ENCODE results near the gene GATAD1.

GATAD1 gene

GRCh38 chr7:92503767-92504166 lies 56.5 kb downstream of the GATAD1 start:
- peaks cover 36% of the 10 kb centered on the region for H3K36me3 ChIP-seq
- H3K4me3 ChIP-seq (ENCODE audit: low read depth, low read length) = no peak overlapping the region
- H3K27ac ChIP-seq = no peak overlapping the region
- no peak for DNase-seq
- no peaks in the 10 kb centered on the region for H3K27me3 ChIP-seq (ENCODE audit: insufficient read depth, low read depth, severe bottlenecking)
- no peak for TF ChIP-seq CTCF (IDR thresholded peaks at IDR 0.05; ENCODE audit: low read depth, low read length)
- H3K9me3 ChIP-seq (ENCODE audit: severe bottlenecking) = no peaks in the 10 kb centered on the region

- no peak overlapping the region for H3K4me3 ChIP-seq (ENCODE audit: low read depth, low read length)
- DNase-seq = no peak
- H3K36me3 ChIP-seq = peaks cover 30% of the 10 kb centered on the region
- no peaks in the 10 kb centered on the region for H3K9me3 ChIP-seq (ENCODE audit: severe bottlenecking)
- TF ChIP-seq CTCF (IDR thresholded peaks at IDR 0.05; ENCODE audit: low read depth, low read length) = no peak
- H3K27me3 ChIP-seq (ENCODE audit: insufficient read depth, low read depth, severe bottlenecking) = no peaks in the 10 kb centered on the region
- H3K27ac ChIP-seq = no peak overlapping the region
These were observed 57.3 kb downstream of the GATAD1 start for GRCh38 chr7:92504563-92504962.

- H3K36me3 ChIP-seq = peaks cover 23% of the 10 kb centered on the region
These were observed 59.1 kb downstream of the GATAD1 start for GRCh38 chr7:92506363-92506762.

GRCh38 chr7:92508946-92509345 lies 61.7 kb downstream of the GATAD1 start:
- H3K9me3 ChIP-seq (ENCODE audit: severe bottlenecking) = no peaks in the 10 kb centered on the region
- DNase-seq = no peak
- peaks cover 29% of the 10 kb centered on the region for H3K36me3 ChIP-seq
- H3K27ac ChIP-seq = no peak overlapping the region
- no peak for TF ChIP-seq CTCF (IDR thresholded peaks at IDR 0.05; ENCODE audit: low read depth, low read length)
- no peak overlapping the region for H3K4me3 ChIP-seq (ENCODE audit: low read depth, low read length)
- H3K27me3 ChIP-seq (ENCODE audit: insufficient read depth, low read depth, severe bottlenecking) = no peaks in the 10 kb centered on the region

More at GRCh38 chr7:92506363-92506762, 59.1 kb downstream of the GATAD1 start:
- Histone ChIP-seq H3K9me3 (ENCODE audit: severe bottlenecking) (no peaks in the 10 kb centered on the region), H3K27me3 (ENCODE audit: insufficient read depth, low read depth, severe bottlenecking) (no peaks in the 10 kb centered on the region), H3K4me3 (ENCODE audit: low read depth, low read length) (no peak overlapping the region), H3K27ac (no peak overlapping the region)
- no peak for TF ChIP-seq CTCF (IDR thresholded peaks at IDR 0.05; ENCODE audit: low read depth, low read length)
- no peak for DNase-seq

All from WERI-Rb-1 (cell line).